GM19193 (cell line): ENCODE results near the gene ARPC5.

Source experiments
- POLR2A ChIP-seq: IDR thresholded peaks from 4 replicates; pipeline ENCODE4 v1.6.1; 2011; ENCODE audit not compliant: insufficient read depth, insufficient read length; ENCODE audit errors: extremely low read depth

ARPC5 gene

GRCh38 chr1:183652547-183653461, 17.2 kb upstream of the ARPC5 start, which contains the start of gene APOBEC4:
Gene APOBEC4 (minus strand): TSS chr1:183653316. CDS start chr1:183648781, 4,535 bp downstream.
- no peak for TF ChIP-seq POLR2A

GRCh38 chr1:183652107-183652506, 16.5 kb upstream of the ARPC5 start:
- TF ChIP-seq POLR2A = no peak

DNA sequence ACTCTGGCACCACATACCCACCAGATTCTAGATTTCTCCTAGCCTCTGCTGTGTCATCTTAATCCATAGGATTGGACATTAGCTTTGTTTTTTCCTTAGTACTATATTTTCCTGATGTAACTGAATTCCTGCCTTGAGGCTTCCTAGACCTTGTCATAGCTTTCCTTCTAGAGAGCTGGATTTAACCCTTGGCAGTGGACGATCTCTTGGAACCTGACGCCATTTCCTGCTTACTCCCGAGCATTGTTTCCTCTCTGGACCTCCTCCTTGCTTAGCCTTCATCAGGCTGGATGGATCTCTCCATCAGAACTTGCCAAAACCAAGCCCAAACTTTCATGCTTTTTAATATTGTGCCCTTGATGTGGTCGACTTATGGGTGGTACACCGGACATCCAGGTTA, 16.0 kb upstream of the ARPC5 start:
- TF ChIP-seq POLR2A = no peak

GRCh38 chr1:183648042-183648441, 12.5 kb upstream of the ARPC5 start:
- no peak for TF ChIP-seq POLR2A

DNA sequence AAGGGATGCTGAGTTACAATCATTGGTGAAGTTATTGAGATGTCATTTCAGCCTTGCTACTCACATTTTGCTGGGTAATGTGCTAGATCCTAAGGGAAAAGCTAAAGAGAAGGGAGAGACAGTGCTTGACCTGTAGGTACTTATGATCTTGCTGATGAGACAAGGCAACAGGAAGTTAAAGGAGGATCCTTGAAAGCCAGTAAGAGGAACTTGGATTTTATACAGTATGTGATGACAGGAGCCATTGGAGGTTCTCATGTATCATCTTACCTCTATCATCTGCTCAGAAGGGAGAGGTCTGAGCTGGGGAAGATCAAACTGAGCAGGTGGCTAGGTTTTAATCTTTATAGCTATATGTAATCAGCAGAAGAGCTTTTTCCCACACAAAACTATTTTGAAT, 11.2 kb upstream of the ARPC5 start:
- no peak for TF ChIP-seq POLR2A

DNA sequence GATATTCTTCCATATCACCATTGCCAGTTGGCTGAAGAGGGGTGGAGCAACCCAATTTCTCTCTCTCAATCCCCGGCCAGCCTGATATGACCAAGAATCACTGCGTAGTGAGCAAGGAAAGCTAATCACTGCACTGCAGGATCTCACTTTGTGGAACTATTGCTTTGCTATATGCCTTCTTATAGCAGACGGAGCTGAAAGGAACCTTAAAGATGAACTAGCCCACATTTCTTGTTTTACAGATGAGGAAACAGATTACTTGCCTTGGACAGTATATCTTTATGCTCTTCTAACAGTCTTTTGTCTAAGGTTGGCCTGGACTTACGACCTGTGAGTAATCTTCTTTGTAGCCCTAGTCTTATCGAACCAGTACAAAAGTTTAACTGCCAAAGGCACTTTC, 9.9 kb upstream of the ARPC5 start:
- TF ChIP-seq POLR2A = no peak

DNA sequence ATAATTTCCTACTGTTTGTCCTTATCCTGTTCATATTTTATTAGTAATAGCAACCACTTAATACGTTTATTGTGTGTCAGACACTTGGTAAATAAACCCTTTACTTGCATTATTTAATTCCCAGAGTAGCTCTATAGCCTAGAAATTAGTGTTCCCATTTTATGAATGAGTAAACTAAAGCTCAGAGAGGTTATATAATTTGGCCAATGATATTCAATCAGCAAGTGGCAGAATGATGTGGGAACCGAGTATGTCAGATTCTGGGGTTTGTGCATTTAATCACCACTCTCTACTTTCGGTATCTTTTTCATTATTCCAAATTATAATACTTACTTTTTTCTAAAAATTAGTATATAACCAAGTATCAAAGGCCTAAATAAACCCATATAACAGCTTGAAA, 6.6 kb upstream of the ARPC5 start:
- TF ChIP-seq POLR2A = no peak

- TF ChIP-seq POLR2A = no peak
Observed at GRCh38 chr1:183640193-183640592, 4.6 kb upstream of the ARPC5 start.

DNA sequence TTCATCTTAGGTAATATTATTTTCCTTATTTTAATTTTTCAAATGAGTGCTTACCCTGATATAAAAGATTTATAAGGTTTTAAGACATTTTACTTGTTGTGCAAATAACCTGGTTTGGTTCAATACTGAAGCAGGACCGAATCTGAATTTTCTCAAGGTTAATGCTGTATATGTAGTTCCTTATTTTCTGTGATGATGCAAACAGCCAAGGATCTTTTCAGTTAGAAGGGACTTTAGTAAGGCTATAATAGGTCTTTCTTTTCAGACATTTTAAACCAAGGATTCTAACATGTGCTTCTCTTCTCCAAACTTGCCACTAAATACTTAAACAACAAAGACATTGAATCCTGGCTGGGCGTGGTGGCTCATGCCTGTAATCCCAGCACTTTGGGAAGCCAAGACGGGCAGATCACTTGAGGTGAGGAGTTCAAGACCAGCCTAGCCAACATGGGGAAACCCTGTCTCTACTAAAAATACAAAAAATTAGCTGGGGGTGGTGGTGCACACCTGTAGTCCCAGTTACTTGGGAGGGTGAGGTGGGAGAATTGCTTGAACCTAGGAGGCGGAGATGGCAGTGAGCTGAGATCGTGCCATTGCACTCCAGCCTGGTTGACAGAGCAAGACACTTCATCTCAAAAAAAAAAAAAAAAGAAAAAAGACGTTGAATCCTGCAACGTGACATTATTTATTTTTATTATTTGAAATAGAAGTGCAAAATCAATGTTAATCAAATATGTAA, 3.2 kb upstream of the ARPC5 start:
- TF ChIP-seq POLR2A = no peak

- TF ChIP-seq POLR2A = no peak
Observed at GRCh38 chr1:183636783-183637182, 1.2 kb upstream of the ARPC5 start.

DNA sequence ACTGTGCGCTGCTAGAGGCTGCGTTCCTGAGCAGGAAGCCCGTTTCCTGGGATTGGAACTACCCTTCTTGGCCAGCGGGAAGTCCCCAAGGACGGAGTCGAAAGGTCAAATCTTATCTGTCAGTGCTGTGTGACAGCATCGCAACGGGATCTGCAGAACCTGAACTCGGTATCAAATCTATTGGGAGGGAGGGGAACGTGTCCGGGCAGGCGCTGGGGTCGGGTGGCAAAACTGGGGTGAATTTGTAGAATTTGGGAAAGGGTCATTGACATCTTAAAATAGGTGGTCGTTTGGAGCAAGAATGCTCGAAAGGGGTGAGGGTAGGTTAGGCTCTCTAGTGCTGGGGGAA, 725 bp upstream of the ARPC5 start:
- no peak for TF ChIP-seq POLR2A

DNA sequence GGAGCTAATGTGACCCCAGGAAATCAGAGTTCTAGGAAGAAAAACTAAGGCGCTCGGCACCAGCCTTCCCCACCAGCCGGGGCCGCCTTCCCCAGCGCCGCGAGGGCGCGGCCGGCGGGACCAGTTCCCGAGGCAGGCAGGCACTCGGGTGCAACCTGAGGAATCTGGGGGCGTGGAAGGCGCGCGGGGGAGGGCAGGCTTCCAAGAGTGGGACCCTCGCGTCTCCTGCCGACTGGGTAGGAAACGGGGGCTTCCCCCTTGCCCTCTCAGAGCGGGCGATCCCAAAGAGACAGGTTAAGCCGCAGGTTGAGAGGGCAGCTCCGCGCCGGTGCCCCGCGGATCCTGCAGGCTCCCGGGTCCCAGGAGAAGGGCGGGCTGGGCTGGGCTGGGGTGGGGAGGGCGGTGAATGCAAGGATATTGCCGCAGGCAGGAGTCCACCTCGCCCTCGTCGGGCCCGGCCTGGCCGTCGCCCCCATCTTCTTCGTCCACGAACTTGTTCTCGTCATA, 431 bp downstream of the ARPC5 start:
- TF ChIP-seq POLR2A = no peak

- no peak for TF ChIP-seq POLR2A
Observed at GRCh38 chr1:183634429-183635065, 1.0 kb downstream of the ARPC5 start.

- no peak for TF ChIP-seq POLR2A
Observed at GRCh38 chr1:183633676-183634343, 1.8 kb downstream of the ARPC5 start.

- TF ChIP-seq POLR2A = no peak
Observed at GRCh38 chr1:183632964-183633363, 2.6 kb downstream of the ARPC5 start.
